ENCODE results near the gene SMIM24.

The SMIM24 gene

GRCh38 chr19:3474010-3474409 is 6.3 kb downstream of the SMIM24 start:
- no peak for DNase-seq (ENCODE audit: low read depth)

GRCh38 chr19:3471954-3472655 is 8.2 kb downstream of the SMIM24 start:
- peak; percentile 26 for DNase-seq (ENCODE audit: low read depth)

- no peak for DNase-seq (ENCODE audit: low read depth)
Measured at GRCh38 chr19:3470500-3471128, 9.7 kb downstream of the SMIM24 start.

- no peak for DNase-seq (ENCODE audit: low read depth)
Measured at GRCh38 chr19:3469638-3470499, 10.5 kb downstream of the SMIM24 start.

GRCh38 chr19:3468211-3468610 is 12.1 kb downstream of the SMIM24 start:
- DNase-seq (ENCODE audit: low read depth): no peak

- no peak for DNase-seq (ENCODE audit: low read depth)
Measured at GRCh38 chr19:3467437-3468198, 12.7 kb downstream of the SMIM24 start.

GRCh38 chr19:3466635-3467034 is 13.7 kb downstream of the SMIM24 start:
- DNase-seq (ENCODE audit: low read depth): no peak

- no peak for DNase-seq (ENCODE audit: low read depth)
Measured at GRCh38 chr19:3465552-3465951, 14.8 kb downstream of the SMIM24 start.

GRCh38 chr19:3464587-3465235 is 15.6 kb downstream of the SMIM24 start:
- DNase-seq (ENCODE audit: low read depth): no peak

- DNase-seq (ENCODE audit: low read depth): no peak
Measured at GRCh38 chr19:3463714-3464586, 16.4 kb downstream of the SMIM24 start.

GRCh38 chr19:3462991-3463713 is 17.2 kb downstream of the SMIM24 start:
- DNase-seq (ENCODE audit: low read depth): no peak

GRCh38 chr19:3459965-3460582 is 20.3 kb downstream of the SMIM24 start:
- no peak for DNase-seq (ENCODE audit: low read depth)

GRCh38 chr19:3459089-3459881 is 21.0 kb downstream of the SMIM24 start:
- no peak for DNase-seq (ENCODE audit: low read depth)

GRCh38 chr19:3458229-3459088 is 21.9 kb downstream of the SMIM24 start:
- no peak for DNase-seq (ENCODE audit: low read depth)

GRCh38 chr19:3457528-3458228 is 22.6 kb downstream of the SMIM24 start:
- DNase-seq (ENCODE audit: low read depth): no peak

GRCh38 chr19:3456925-3457527 is 23.3 kb downstream of the SMIM24 start:
- no peak for DNase-seq (ENCODE audit: low read depth)

Data from activated T-cell treated with anti-CD3 and anti-CD28 coated beads for 24 hours (primary cell).